HEK293 (cell line): Measurements from ENCODE around the gene PIPOX.

Experiments
- CTCF ChIA-PET: fragments of 350-600 bp; formaldehyde crosslinking; extraction: SDS; loops from one replicate; lab custom pipeline; 2021; ENCODE audit warnings: antibody characterized with exemption; lab: Yijun Ruan, JAX
- POLR2A ChIA-PET: fragments of 300-600 bp; formaldehyde crosslinking; extraction: SDS; loops from one replicate; lab custom pipeline; 2020; ENCODE audit warnings: antibody characterized with exemption, inconsistent platforms; lab: Yijun Ruan, JAX
- H3K27ac ChIP-seq: fragments of 200-500 bp; sonication (Bioruptor generic); 2 replicates; pipeline ENCODE4 v1.5.1; 2014; ENCODE audit warnings: low read depth, low read length, control low read depth, inconsistent platforms; ENCODE audit errors: extremely low read depth
- H3K36me3 ChIP-seq, 2 experiments: fragments of 200-500 bp in 1 of 2; sonication (Bioruptor generic) in 1 of 2; 1 replicate in 1 of 2; 2 replicates in 1 of 2; pipeline ENCODE4 v1.5.1; 2014 to 2017; ENCODE audit warnings: inconsistent platforms in 2 of 2, low read length in 2 of 2; ENCODE audit not compliant: control insufficient read depth in 2 of 2, insufficient read depth in 1 of 2
- H3K4me1 ChIP-seq: fragments of 200-500 bp; sonication (Bioruptor generic); 2 replicates; pipeline ENCODE4 v1.5.1; 2014; ENCODE audit warnings: mild to moderate bottlenecking, low read length, inconsistent platforms; ENCODE audit not compliant: control insufficient read depth, insufficient read depth
- H3K4me3 ChIP-seq: 2 replicates; pipeline ENCODE4 v1.5.1; 2011; ENCODE audit warnings: low read depth, mild to moderate bottlenecking, control low read depth, low read length, moderate library complexity
- H3K9me3 ChIP-seq: fragments of 200-500 bp; sonication (Bioruptor generic); 2 replicates; pipeline ENCODE4 v1.5.1; 2014; ENCODE audit warnings: low read depth, low read length, inconsistent platforms; ENCODE audit not compliant: control insufficient read depth, insufficient read depth
- EGR2 ChIP-seq: fragments of 450-650 bp; formaldehyde crosslinking; IDR thresholded peaks from 2 replicates; pipeline ENCODE4 v1.5.1; 2016; ENCODE audit warnings: low read depth, missing biosample characterization, missing genetic modification characterization
- GLIS2 ChIP-seq: fragments of 450-650 bp; formaldehyde crosslinking; IDR thresholded peaks from 2 replicates; pipeline ENCODE4 v1.5.1; 2016; ENCODE audit warnings: missing biosample characterization, missing genetic modification characterization
- HOXC10 ChIP-seq: sonication (generic); formaldehyde crosslinking; IDR thresholded peaks from 2 replicates; pipeline ENCODE4 v1.8.1; 2023; ENCODE audit warnings: mild to moderate bottlenecking, missing genetic modification reagents
- KLF10 ChIP-seq: fragments of 450-650 bp; IDR thresholded peaks from 2 replicates; pipeline ENCODE4 v1.5.1; 2018; ENCODE audit warnings: missing biosample characterization, mild to moderate bottlenecking, missing genetic modification characterization
- PATZ1 ChIP-seq: fragments of 450-650 bp; formaldehyde crosslinking; IDR thresholded peaks from 2 replicates; pipeline ENCODE4 v1.5.1; 2016; ENCODE audit warnings: missing biosample characterization, missing genetic modification characterization
- SP7 ChIP-seq: fragments of 450-650 bp; formaldehyde crosslinking; IDR thresholded peaks from 2 replicates; pipeline ENCODE4 v1.5.1; 2016; ENCODE audit warnings: missing biosample characterization, missing genetic modification characterization
- TSHZ1 ChIP-seq: fragments of 450-650 bp; formaldehyde crosslinking; IDR thresholded peaks from 2 replicates; pipeline ENCODE4 v1.5.1; 2016; ENCODE audit warnings: missing biosample characterization, missing genetic modification characterization, borderline replicate concordance
- WT1 ChIP-seq: fragments of 450-650 bp; formaldehyde crosslinking; IDR thresholded peaks from 2 replicates; pipeline ENCODE4 v1.5.1; 2016; ENCODE audit warnings: missing biosample characterization, missing genetic modification characterization
- ZBTB1 ChIP-seq: fragments of 450-650 bp; formaldehyde crosslinking; IDR thresholded peaks from 2 replicates; pipeline ENCODE4 v1.5.1; 2016; ENCODE audit warnings: missing biosample characterization, missing genetic modification characterization
- ZBTB11 ChIP-seq: fragments of 450-650 bp; formaldehyde crosslinking; conservative IDR thresholded peaks from 2 replicates; pipeline ENCODE4 v1.5.1; 2016; ENCODE audit warnings: low read depth, missing biosample characterization, missing genetic modification characterization
- ZBTB21 ChIP-seq: fragments of 450-650 bp; formaldehyde crosslinking; IDR thresholded peaks from 2 replicates; pipeline ENCODE4 v1.5.1; 2017; ENCODE audit warnings: missing biosample characterization, missing genetic modification characterization
- ZBTB48 ChIP-seq: fragments of 450-650 bp; formaldehyde crosslinking; IDR thresholded peaks from 2 replicates; pipeline ENCODE4 v1.5.1; 2016; ENCODE audit warnings: missing biosample characterization, missing genetic modification characterization
- ZFHX2 ChIP-seq: fragments of 450-650 bp; formaldehyde crosslinking; conservative IDR thresholded peaks from 2 replicates; pipeline ENCODE4 v1.5.1; 2016; ENCODE audit warnings: missing biosample characterization, missing genetic modification characterization
- ZFP69B ChIP-seq: fragments of 450-650 bp; formaldehyde crosslinking; IDR thresholded peaks from 2 replicates; pipeline ENCODE4 v1.5.1; 2016; ENCODE audit warnings: missing biosample characterization, missing genetic modification characterization
- ZIC2 ChIP-seq: fragments of 450-650 bp; formaldehyde crosslinking; IDR thresholded peaks from 2 replicates; pipeline ENCODE4 v1.5.1; 2016; ENCODE audit warnings: missing biosample characterization, missing genetic modification characterization
- ZNF155 ChIP-seq: fragments of 450-650 bp; formaldehyde crosslinking; IDR thresholded peaks from 2 replicates; pipeline ENCODE4 v1.5.1; 2016; ENCODE audit warnings: missing biosample characterization, missing genetic modification characterization
- ZNF211 ChIP-seq: fragments of 450-650 bp; formaldehyde crosslinking; IDR thresholded peaks from 2 replicates; pipeline ENCODE4 v1.5.1; 2016; ENCODE audit warnings: low read depth, missing biosample characterization, missing genetic modification characterization
- ZNF324 ChIP-seq: fragments of 450-650 bp; formaldehyde crosslinking; IDR thresholded peaks from 2 replicates; pipeline ENCODE4 v1.5.1; 2016; ENCODE audit warnings: missing biosample characterization, missing genetic modification characterization
- ZNF350 ChIP-seq: fragments of 450-650 bp; formaldehyde crosslinking; IDR thresholded peaks from 2 replicates; pipeline ENCODE4 v1.5.0; 2017; ENCODE audit warnings: missing biosample characterization, mild to moderate bottlenecking, missing genetic modification characterization
- ZNF416 ChIP-seq: fragments of 450-650 bp; formaldehyde crosslinking; IDR thresholded peaks from 2 replicates; pipeline ENCODE4 v1.5.1; 2016; ENCODE audit warnings: missing biosample characterization, missing genetic modification characterization
- ZNF514 ChIP-seq: fragments of 450-650 bp; formaldehyde crosslinking; IDR thresholded peaks from 2 replicates; pipeline ENCODE4 v1.5.1; 2016; ENCODE audit warnings: missing biosample characterization, missing genetic modification characterization
- ZNF549 ChIP-seq: fragments of 450-650 bp; IDR thresholded peaks from 2 replicates; pipeline ENCODE4 v1.5.1; 2018; ENCODE audit warnings: missing biosample characterization, missing genetic modification characterization, mild to moderate bottlenecking, inconsistent platforms, moderate library complexity
- ZNF624 ChIP-seq: fragments of 450-650 bp; formaldehyde crosslinking; IDR thresholded peaks from 2 replicates; pipeline ENCODE4 v1.5.1; 2017; ENCODE audit warnings: missing biosample characterization, missing genetic modification characterization
- ZNF677 ChIP-seq: fragments of 450-650 bp; IDR thresholded peaks from 2 replicates; pipeline ENCODE4 v1.5.0; 2018; ENCODE audit warnings: missing biosample characterization, mild to moderate bottlenecking, missing genetic modification characterization, moderate library complexity
- ZNF791 ChIP-seq: fragments of 450-650 bp; formaldehyde crosslinking; IDR thresholded peaks from 2 replicates; pipeline ENCODE4 v1.5.1; 2016; ENCODE audit warnings: missing biosample characterization, missing genetic modification characterization
- ZNF830 ChIP-seq: fragments of 450-650 bp; IDR thresholded peaks from 2 replicates; pipeline ENCODE4 v1.5.0; 2018; ENCODE audit warnings: missing biosample characterization, missing genetic modification characterization, low read depth, mild to moderate bottlenecking, moderate library complexity

The PIPOX gene

GRCh38 chr17:29080965-29081364 lies 38.0 kb downstream of the PIPOX start:
- POLR2A ChIA-PET, result no interaction called here
- Histone ChIP-seq H3K36me3 (peaks cover 0 to 57% of the 10 kb centered on the region in 2 experiments; a peak in 1 of 3 replicates), H3K27ac (no peak overlapping the region)

GRCh38 chr17:29084541-29085146 lies 41.7 kb downstream of the PIPOX start:
- CTCF ChIA-PET, result interaction anchor here (0.8 to 1.2 kb wide), 3 partner anchors 33 to 120 kb away, joined by 4 to 5 read pairs (median 4); no protein-coding TSS in a partner anchor
- Histone ChIP-seq H3K4me1 (peaks cover 10% of the 10 kb centered on the region), H3K9me3 (no peaks in the 10 kb centered on the region), H3K4me3 (no peak overlapping the region), H3K36me3 (peaks cover 0 to 64% of the 10 kb centered on the region in 2 experiments; a peak in 1 of 3 replicates), H3K27ac (0 out of 2 replicates have a peak overlapping the region, but pooled peaks have one; percentile 11)
- POLR2A ChIA-PET, result interaction anchor here (1.2 kb wide), 1 partner anchor 359 kb away, joined by 3 read pairs; no protein-coding TSS in a partner anchor
- no peak for TF ChIP-seq ZNF324 (tag by site-specific recombination)
- no peak for TF ChIP-seq ZBTB48
- peak; percentile 89 for TF ChIP-seq ZBTB11 (tag by site-specific recombination)
- TF ChIP-seq PATZ1 (tag by site-specific recombination), result peak; percentile 58
- no peak for TF ChIP-seq ZNF211
- TF ChIP-seq ZFP69B (tag by site-specific recombination), result 0 out of 2 replicates have a peak, but pooled peaks have one; percentile 16
- TF ChIP-seq ZIC2 (tag by site-specific recombination), result peak; percentile 97
- TF ChIP-seq ZNF677, result no peak
- TF ChIP-seq ZNF549 (tag by site-specific recombination), result no peak
- TF ChIP-seq ZNF350 (tag by site-specific recombination), result no peak
- no peak for TF ChIP-seq HOXC10 (CRISPR knock-in tag)
- peak; percentile 93 for TF ChIP-seq ZBTB1 (tag by site-specific recombination)
- no peak for TF ChIP-seq ZNF830 (tag by site-specific recombination)
- TF ChIP-seq EGR2, result peak; percentile 86
- peak; percentile 61; the same call in 1 of the 2 replicates for TF ChIP-seq WT1 (tag by site-specific recombination)
- TF ChIP-seq TSHZ1 (tag by site-specific recombination), result no peak
- no peak for TF ChIP-seq ZNF155 (tag by site-specific recombination)
- 0 out of 2 replicates have a peak, but pooled peaks have one; percentile 43 for TF ChIP-seq ZNF624
- no peak for TF ChIP-seq ZNF791 (tag by site-specific recombination)
- TF ChIP-seq ZNF514, result no peak
- TF ChIP-seq KLF10 (tag by site-specific recombination), result no peak
- TF ChIP-seq ZBTB21, result no peak
- no peak for TF ChIP-seq SP7 (tag by site-specific recombination)
- 0 out of 2 replicates have a peak, but pooled peaks have one; percentile 8 for TF ChIP-seq GLIS2 (tag by site-specific recombination)

More at GRCh38 chr17:29080965-29081364, 38.0 kb downstream of the PIPOX start:
- no peak overlapping the region for H3K4me3 ChIP-seq
- TF ChIP-seq ZNF416 (tag by site-specific recombination) (no peak), ZFHX2 (tag by site-specific recombination) (0 out of 2 replicates have a peak, but pooled peaks have one; percentile 24), EGR2 (peak; percentile 49; the same call in 1 of the 2 replicates)
- CTCF ChIA-PET, result interaction anchor here (0.6 to 1.2 kb wide), 2 partner anchors 10 to 24 kb away, joined by 3 read pairs; no protein-coding TSS in a partner anchor
- no peaks in the 10 kb centered on the region for H3K9me3 ChIP-seq
- peaks cover 10% of the 10 kb centered on the region for H3K4me1 ChIP-seq
